ENCODE data around the gene MOSPD3.

MOSPD3 gene

DNA sequence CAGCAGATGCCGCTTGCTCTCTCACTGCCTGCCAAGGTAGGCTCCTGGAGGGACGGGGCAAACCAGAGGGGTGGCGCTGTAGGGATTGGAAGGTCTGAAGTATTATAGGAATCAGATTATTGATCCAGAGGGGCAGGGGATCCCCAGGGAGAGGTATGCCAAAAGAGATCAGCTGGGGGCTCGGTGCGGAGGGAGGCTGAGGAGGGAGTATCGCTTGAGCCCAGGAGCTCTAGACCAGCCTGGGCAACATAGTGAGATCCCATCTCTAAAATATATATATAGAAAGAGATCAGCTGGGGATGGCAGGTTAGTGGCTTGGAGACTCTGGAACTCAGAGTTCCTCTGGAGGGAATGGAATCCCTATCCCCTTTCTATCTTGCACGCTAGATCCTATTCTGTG lies 17.2 kb upstream of the MOSPD3 start:
- DNase-seq = no peak

DNA sequence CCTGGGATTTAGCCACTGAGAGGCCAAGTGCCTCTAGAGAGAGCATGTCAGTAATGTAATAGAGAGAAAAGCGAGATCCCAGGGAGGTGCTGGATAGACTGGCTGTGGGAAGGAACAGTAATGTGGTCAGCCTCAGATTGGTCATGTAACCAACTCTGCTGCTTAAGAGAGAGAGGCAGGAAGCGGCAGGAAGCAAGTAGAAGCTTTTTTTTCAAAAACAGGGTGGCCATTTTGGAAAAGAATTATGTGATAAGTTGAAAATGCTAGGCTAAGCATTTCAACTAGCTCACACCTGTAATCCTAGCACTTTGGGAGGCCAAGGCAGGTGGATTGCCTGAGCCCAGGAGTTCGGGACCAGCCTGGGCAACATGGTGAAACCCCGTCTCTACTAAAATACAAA lies 13.9 kb upstream of the MOSPD3 start:
- DNase-seq = no peak

DNA sequence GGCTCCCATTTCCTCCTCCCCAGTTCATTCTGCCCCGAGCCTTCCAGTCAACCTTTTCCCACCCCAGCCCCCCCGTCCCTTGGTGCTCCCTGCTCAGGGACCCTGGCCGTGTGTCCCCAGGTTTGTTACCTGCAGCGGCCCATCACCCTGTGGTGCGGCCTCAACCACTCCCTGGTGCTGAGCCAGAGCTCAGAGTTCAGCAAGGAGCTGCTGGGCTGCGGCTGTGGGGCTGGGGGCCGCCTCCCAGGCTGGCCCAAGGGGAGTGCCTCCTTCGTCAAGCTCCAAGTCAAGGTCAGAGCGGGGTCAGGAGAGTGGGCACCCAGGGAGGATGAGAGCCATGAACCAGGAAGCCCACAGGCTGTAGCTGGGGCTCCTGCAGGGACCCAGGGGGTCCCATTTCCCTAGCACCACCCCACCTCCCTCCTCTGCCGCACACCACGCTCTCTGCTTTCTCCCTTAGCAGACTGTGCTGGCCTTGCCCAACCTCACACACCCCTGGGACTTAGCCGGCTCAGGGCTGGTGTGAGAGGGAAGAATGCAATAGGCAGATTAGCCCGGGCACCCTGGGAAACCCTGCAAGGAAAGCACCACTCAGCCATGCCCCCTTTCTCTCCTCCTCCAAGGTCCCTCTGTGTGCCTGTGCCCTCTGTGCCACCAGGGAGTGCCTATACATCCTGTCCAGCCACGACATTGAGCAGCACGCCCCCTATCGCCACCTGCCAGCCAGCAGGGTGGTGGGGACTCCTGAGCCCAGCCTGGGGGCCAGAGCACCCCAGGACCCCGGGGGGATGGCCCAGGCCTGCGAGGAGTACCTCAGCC lies 12.2 kb upstream of the MOSPD3 start:
- no peak for DNase-seq

DNA sequence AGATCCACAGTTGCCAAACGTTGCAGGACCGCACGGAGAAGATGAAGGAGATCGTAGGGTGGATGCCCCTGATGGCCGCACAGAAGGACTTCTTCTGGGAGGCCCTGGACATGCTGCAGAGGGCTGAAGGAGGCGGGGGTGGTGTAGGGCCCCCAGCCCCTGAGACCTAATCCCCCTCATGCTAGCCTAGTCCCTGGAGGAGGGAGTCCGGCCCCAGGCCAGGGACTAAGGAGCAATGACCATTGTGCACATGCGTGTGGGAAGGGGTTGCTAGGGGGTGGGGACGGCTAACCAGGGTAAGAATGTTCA lies 11.7 kb upstream of the MOSPD3 start:
- DNase-seq = no peak

DNA sequence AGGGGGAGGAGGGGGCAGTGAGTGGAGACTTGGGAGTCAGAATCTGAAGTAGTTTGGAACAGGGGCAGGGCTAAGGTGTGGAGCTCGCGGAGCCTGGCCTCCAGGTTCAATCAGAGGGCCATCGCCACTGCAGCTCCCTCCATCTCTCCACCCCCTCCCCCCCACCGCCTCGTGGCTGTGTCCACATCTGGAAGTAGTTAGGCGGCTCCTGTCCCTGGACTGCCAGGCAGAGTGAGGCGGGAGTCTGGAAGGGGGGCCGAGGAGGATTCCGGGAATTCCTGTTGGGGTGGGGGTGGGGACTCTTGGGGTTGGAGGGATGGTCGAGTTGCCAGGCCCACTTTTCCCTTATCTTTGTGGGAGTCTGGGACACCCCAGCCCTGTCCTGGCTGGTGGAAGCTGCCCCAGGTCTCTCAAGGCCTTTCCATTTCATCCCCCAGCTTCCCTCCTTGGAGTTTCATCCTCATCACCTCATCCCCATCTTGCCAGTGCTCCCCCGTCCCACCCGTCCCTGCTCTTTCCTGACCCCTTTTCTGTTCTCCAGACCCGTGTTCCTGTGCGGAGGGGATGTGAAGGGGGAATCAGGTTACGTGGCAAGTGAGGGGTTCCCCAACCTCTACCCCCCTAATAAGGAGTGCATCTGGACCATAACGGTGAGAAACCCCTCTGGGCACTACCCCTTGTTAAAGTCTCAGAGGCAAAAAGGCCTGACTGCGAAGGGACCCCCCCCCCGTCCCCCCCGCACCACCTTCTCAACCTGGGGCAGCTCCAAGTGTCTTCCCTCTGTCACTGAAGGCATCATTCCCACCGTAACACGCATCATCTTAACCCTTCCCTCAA lies 9.2 kb upstream of the MOSPD3 start:
- no peak for DNase-seq

DNA sequence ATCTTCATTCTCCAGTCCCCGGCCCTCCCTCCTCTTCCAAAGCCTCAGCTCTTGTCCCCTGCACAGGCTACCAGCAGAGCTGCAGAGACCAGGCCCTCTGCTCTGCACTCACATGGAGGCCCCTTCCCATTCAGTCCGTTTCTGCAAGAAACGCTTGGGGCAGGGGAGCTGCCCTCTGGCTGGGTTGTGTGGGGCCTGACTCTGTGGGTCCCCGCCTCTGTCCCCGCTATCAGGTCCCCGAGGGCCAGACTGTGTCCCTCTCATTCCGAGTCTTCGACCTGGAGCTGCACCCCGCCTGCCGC lies 8.7 kb upstream of the MOSPD3 start:
- no peak for DNase-seq

DNA sequence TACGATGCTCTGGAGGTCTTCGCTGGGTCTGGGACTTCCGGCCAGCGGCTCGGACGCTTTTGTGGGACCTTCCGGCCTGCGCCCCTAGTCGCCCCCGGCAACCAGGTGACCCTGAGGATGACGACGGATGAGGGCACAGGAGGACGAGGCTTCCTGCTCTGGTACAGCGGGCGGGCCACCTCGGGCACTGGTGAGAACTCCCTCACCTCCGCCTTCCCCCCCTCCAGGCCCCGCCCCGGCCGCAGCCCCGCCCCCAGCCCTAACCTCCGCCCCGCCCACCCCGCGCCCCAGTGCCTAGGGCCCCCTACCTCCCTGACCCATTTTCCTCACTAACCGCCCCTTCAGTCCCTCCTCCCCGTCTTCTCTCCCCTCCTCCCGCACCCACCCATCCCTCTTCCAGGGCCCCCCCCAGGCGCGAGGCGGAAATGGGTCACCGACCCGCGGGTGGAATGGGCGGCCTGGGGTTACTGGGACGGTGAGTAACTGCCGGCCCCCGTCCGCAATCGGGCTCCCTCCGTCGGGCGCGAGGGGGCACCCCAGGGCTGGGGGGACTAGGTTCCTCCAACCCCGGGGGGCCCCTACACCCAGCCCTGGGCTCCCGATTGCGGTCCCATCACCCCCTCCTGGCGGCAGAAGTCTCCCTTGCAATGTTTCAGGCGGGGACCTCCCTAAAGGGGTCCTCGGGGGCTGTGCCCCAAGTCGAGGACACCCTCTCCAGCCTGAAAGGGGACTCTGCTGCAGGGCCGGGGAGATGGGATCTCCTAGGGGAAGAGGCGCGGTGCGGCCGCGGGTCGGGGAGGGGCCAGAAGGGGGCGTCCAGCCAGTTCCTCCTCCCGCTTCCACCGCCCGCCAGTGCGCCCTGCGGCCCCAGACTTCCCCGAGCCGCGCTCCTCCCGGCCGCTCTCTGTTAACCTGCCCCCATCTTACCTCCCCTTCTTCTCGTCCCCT lies 8.0 kb upstream of the MOSPD3 start:
- peak; percentile 36 for DNase-seq

DNA sequence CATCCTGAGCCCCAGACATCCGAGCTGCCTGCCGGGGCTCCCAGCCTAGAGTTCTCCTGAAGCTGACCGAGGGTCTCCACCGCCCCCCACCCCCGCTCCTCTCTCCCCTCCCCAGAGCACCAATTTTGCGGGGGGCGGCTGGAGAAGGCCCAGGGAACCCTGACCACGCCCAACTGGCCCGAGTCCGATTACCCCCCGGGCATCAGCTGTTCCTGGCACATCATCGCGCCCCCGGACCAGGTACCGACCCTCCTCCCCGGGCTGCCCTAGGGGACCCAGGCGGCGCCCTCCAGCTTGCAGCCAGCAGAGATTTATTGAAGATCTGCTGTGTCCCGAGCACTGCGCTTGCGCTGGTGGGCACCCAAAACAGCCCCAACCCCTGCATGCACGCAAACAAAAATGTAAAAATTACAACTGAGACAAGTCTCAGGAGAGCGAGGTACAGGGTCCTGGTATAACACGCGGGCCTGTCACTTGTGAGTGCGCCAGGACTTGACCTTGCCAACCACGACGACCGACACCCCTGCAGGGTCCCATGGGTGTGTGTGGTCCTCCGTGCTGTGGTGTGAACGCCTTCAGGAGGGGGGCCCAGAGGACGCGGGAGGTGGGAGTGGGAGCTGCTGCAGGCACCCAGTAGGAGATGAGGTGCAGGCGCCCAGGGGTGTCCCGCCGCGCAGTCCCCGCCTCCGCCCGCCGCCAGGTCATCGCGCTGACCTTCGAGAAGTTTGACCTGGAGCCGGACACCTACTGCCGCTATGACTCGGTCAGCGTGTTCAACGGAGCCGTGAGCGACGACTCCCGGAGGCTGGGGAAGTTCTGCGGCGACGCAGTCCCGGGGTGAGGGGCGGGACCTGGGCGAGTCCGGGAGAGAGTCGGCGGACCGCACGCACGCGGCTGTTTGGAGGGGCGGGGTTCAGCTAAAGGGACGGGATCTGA lies 7.1 kb upstream of the MOSPD3 start:
- DNase-seq = no peak

DNA sequence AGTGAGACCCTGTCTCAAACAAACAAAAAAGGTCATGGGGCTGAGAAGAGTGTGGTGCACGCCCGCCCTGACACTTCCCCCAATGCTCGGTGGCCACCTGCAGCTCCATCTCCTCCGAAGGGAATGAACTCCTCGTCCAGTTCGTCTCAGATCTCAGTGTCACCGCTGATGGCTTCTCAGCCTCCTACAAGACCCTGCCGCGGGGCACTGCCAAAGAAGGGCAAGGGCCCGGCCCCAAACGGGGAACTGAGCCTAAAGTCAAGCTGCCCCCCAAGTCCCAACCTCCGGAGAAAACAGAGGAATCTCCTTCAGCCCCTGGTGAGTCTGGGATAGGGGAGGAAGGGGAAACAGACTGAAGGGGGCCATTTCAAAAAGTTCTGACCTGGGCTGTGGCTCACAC lies 6.0 kb upstream of the MOSPD3 start:
- DNase-seq = no peak

DNA sequence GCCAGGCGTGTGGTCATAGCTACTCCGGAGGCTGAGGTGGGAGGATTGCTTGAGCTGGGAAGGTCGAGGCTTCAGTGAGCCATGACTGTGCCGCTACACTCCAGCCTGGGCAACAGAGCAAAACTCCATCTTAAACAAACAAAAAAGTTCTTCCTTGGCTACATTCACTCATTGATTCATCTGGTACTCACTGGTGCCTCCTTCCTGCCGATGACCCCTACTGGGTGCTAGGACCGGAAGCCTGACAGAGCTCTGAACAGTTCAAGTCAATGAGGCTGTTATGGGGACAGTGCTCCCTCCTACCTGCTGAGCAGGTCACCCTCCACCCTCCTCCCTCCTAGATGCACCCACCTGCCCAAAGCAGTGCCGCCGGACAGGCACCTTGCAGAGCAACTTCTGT lies 5.2 kb upstream of the MOSPD3 start:
- no peak for DNase-seq

DNA sequence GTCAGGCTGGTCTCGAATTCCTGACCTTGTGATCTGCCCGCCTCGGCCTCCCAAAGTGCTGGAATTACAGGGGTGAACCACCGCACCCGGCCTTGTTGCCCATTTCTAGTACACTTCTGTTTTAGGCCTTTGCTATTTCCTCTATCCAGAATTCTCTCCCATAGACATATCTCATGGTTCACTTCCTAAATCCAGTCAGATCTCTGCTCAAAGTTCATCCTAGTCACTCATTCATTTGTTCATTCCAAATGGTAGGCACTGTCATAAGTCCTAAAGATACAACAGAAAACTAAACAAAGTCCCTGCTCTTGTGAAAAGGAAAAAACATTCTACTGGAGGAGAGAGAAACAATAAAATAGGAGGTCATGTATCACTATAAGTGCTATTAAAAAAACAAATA lies 2.4 kb upstream of the MOSPD3 start:
- no peak for DNase-seq

DNA sequence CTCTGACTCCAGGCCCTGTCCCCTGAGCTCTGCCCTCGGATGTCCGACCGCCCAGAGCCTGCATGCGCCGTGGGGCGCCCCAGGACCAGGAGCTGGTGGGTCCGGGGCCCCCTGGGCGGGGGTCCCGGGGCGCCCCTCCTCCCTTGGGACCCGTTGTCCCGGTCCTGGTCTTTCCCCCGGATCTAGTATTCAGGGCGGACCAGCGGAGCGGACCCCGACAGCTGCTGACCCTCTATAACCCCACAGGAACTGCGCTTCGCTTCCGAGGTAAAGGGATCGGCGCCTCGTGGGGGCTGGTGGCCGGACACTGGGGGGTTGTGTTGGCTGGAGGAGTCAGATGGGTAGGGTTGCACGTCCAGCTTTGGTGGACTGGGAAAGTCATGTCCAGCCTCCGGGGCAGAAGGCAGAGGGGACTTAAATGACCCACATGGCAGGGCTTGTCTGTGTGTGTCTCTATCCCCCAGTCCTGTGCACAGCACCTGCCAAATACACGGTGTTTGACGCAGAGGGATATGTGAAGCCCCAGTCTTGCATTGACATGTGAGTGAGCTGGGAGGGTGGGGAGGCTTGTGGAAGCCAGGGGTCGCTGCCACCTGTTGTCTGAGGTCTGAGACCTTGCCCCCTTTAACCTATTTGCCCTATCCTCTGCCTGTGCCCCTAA lies 520 bp downstream of the MOSPD3 start:
- DNase-seq = no peak

DNA sequence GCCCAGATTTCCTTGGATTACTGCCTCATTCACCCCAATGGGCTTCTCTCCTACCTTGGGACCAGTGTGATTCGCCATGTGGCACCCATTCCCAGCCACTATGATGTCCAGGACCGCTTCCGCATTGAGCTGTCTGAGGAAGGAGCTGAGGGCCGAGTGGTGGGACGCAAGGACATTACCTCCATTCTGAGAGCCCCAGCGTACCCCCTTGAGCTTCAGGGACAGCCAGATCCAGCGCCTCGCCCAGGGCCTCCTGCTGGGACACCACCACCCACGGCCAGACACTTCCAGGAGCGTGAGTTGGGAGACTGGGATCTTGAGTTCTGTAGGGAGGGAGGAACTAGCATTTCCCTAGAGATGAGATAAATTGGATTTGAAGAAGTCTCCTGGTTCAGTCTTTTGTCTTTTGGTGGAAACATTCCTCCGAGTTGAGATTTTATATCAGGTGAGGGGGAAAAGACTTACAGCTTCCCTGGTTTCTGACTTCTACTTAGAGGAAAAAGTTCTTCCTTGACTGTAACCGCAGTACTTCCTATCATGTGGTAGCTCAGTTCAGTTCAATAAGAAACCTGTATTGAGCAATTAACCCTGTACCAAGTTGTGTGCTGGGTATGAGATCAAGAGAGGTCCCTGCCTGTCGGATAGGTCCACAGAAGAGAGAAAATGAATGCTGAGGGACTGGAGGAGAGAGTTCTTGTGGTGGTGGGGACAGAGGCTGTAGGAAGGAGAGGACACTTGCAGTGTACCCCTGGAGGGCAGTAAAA lies 1.3 kb downstream of the MOSPD3 start:
- DNase-seq = no peak

DNA sequence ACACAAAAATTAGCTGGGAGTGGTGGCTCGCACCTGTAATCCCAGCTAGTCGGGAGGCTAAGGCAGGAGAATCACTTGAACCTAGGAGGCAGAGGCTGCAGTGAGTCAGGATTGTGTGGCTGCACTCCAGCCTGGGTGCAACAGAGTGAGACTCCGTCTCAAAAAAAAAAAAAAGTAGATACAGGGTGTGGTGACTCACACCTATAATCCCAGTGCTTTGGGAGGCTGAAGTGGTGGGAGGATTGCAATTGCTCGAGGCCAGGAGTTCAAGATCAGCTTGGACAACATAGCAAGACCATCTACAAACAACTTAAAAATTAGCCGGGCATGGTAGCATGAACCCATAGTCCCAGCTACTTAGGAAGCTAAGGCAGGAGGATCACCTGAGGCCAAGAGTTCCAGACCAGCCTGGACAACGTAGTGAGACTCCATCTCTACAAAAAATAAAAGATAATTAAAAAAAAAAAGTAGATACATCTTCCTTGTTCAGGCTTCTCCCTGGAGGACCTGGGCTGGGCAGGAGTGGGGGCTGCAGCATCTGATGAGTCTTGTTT lies 2.0 kb downstream of the MOSPD3 start:
- no peak for DNase-seq

DNA sequence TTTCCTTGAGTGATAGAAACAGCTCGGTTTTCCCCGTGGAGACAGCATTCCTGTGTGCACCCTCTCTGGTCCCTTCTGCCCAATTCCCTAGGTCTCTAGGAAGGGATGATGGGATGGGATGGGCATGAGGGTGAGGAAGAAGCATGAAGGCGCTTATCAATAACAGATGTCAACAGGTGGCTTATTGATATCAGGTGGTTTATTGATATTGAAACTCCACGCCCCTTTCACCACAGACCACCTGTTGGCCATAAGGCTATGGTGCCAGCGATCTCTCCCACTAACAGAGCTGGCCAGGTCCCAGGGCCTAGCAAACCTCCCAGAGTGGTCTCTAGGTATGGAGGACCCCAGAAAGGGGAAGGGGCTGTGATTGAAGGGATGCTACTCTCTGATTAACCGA lies 7.9 kb downstream of the MOSPD3 start:
- no peak for DNase-seq

DNA sequence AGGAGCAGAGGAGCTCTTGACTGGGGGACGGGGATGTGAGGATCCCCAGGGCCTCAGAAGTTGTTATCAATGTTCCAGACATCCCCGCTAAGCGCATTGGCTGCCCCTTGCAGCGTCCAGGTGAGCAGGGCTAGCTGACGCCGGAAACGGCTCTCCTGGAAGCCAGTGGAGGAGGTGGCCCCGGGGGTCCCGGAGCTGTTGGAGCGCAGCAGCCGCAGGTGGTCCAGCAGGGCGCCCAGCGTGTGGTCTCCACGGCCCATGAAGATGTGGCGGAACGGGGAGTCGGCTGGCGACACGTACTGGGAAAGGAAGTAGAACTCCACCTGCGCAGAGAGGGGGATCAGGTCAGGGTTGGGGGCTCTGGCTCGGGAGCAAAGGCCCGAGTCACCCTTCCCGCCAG lies 8.5 kb downstream of the MOSPD3 start:
- no peak for DNase-seq

DNA sequence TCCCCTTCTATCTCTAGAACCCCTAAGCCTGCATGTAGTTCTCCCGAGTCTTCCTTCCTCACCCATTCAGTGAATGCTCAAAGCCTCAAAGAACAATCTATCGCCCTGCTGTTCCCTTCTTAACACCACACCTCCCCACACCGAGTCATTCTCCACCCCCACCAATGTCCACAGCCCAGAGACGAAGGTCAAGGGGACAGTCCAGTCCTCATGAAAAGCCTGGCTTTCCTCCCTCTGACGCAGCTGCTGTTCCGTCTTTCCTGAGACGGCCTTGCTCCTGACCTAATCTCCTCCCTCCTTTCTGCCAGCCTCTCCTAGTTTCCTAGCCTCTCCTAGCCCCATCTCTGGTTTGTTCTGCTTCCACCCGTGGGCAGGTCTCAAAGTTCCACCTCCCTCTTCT lies 9.2 kb downstream of the MOSPD3 start:
- no peak for DNase-seq

DNA sequence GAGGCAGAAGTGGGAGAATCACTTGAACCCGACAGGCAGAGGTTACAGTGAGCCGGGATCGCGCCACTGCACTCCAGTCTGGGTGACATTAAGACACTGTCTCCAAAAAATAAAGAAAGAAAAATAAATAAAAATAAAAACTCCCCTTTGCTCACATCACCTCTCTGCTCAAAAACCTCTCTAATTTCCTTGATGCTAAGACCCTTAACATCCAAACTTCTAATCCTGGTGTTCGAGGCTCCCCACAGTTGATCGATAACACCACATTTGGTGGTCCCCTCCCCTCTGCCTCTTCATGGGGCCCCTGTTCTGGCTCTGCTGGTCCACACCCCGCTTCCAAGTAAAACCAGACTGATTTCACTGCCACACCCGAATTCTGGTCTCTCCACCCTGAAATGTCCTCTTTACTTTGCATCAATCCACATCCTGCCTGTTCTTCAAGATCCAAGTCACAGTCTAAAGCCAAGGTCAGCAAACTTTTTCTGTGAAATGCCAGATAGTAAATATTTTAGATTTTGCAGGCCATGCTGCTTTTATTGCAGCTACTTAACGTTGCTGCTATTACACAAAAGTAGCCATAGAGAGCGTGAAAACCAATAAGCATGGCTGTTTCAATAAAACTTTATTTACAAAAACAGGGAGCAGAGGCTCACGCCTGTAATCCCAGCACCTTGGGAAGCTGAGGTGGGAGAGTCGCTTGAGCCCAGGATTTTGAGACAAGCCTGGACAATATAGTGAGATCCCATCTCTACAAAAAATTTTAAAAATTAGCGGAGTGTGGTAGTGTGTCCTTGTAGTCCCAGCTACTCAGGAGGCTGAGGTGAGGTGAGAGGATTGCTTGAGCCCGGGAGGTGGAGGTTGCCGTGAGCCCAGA lies 11.8 kb downstream of the MOSPD3 start:
- no peak for DNase-seq

DNA sequence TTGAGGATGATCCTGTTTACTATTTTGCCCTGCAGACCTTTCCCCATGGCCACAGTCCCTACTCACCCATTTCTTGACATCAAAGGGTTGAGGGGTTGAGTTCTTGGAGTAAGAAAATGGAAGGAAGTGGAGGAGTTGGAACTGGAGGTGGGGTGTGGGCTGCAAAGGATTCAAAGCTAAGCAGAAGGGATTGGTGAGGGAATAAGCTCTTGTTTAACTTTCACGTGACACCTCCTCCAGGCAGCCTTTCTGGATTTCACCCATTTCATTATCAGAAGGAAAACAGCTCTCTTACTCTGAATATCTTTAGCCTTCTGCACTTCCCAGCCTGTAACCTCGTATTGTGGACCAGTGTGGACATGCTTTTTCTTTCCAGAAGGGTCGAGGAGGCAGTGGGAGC lies 13.7 kb downstream of the MOSPD3 start:
- DNase-seq = no peak

Data from SHP77 treated with DMSO at 0.1 percent for 48 hours (cell line).